IMR-90 (cell line): ENCODE measurements around the gene CHMP5. TPM values are rescaled to one million over a fixed set of nuclear protein-coding genes. Genes with fewer than 3 reads are reported as not detected.

Source experiments
- ELK1 ChIP-seq: fragments of 150-350 bp; IDR thresholded peaks from 2 replicates; pipeline ENCODE4 v1.6.1; 2016; ENCODE audit warnings: low read depth, mild to moderate bottlenecking, low read length, moderate library complexity, borderline replicate concordance
- MAZ ChIP-seq: IDR thresholded peaks from 2 replicates; pipeline ENCODE4 v1.6.1; 2012; ENCODE audit warnings: low read depth, mild to moderate bottlenecking, low read length, improper control_type of control experiment, moderate library complexity, borderline replicate concordance
- SMC3 ChIP-seq: fragments of 150-350 bp; IDR thresholded peaks from 2 replicates; pipeline ENCODE4 v1.6.1; 2016; ENCODE audit warnings: low read depth, mild to moderate bottlenecking, antibody characterized with exemption, low read length, moderate library complexity
- polyA plus RNA-seq, 3 experiments: library from polyadenylated mRNA; depleted of rRNA; stranded (reverse); fragments of >200 nt; gene quantifications; 2 replicates each; pipeline ENCODE4 v1.2.3, GENCODE V29; 2012; ENCODE audit warnings: low replicate concordance in 1 of 3
- total RNA-seq: library from RNA; depleted of rRNA; stranded (reverse); fragments of >200 nt; gene quantifications from 2 replicates; pipeline ENCODE4 v1.2.3, GENCODE V29; 2012

CHMP5 gene
- total and polyA plus RNA-seq, 2 of the 4 experiments (the other 2 are of a cell fraction): 70.6 to 80.8 TPM

DNA sequence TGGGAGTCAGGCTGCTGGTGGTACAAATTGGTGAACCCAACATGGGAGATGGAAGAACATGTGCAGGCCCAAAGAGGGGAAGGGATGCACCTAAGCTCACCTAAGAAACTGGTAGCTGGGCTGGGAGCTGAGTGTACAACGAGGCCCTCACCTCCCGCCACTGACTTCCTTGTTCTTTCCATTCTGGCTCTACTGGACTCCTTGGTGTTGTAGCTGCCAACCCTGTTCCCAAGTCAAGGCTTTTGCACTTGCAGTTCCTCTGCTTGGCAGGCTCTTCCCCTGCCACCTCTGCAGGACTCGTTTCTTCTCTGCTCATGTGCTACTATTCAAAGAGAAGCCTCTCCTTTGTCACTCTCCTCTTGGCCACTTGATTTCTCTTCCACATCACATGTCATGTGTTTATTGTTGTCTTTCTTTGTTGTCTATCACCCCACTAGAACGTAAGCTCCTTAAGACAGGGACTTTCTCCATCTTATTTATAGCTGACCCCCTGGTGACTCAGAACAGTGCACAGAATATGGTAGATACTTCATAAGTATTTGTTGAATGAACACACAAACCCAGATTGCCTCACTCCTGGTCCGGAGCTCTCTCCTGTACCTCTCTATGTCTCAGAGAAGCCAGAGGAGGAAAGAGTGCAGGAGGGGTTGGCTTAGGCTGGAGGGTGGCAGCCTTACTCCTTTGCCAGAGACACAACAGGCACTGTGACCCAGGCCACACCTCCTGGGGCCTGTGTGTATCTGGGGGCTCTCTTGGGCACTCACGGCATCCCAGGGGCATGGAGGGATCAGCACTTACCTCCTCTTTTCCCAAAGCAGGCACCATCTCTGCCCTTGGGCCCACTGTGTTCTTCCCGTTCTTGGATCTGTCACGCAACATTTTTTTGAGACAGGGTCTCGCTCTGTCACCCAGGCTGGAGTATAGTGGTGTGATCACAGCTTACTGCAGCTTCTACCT, 30.1 kb upstream of the CHMP5 start (continued):
- TF ChIP-seq ELK1 (no peak), SMC3 (no peak), MAZ (no peak; the same call in 1 of the 2 replicates)
